GM19467 (cell line): ENCODE data around the gene HCLS1.

ENCODE experiments used
- ATAC-seq: cut with Tn5 transposase; IDR thresholded peaks from one replicate; pipeline ENCODE4 v1.9.1; 2021; ENCODE audit warnings: mild to moderate bottlenecking, moderate library complexity; ENCODE audit not compliant: unreplicated experiment

Gene HCLS1

GRCh38 chr3:121658716-121659435 is 1.8 kb downstream of the HCLS1 start:
- no peak for ATAC-seq

GRCh38 chr3:121654493-121655385 is 6.0 kb downstream of the HCLS1 start:
- ATAC-seq: no peak

- ATAC-seq: no peak
Observed at GRCh38 chr3:121651684-121652083, 9.0 kb downstream of the HCLS1 start.

- no peak for ATAC-seq
Observed at GRCh38 chr3:121649645-121650044, 11.1 kb downstream of the HCLS1 start.

- ATAC-seq: no peak
Observed at GRCh38 chr3:121648219-121648958, 12.3 kb downstream of the HCLS1 start.

GRCh38 chr3:121645054-121645453 is 15.6 kb downstream of the HCLS1 start:
- no peak for ATAC-seq

- ATAC-seq: no peak
Observed at GRCh38 chr3:121642601-121643314, 17.9 kb downstream of the HCLS1 start.

GRCh38 chr3:121641127-121641526 is 19.6 kb downstream of the HCLS1 start:
- ATAC-seq: no peak

GRCh38 chr3:121637922-121638321 is 22.8 kb downstream of the HCLS1 start:
- ATAC-seq: no peak

GRCh38 chr3:121630355-121630754 is 30.3 kb downstream of the HCLS1 start:
- ATAC-seq: no peak

- ATAC-seq: no peak
Observed at GRCh38 chr3:121629601-121630000, 31.1 kb downstream of the HCLS1 start.

GRCh38 chr3:121627622-121628021 is 33.1 kb downstream of the HCLS1 start:
- ATAC-seq: no peak

- ATAC-seq: no peak
Observed at GRCh38 chr3:121627211-121627610, 33.5 kb downstream of the HCLS1 start.

- no peak for ATAC-seq
Observed at GRCh38 chr3:121626495-121626894, 34.2 kb downstream of the HCLS1 start.

- ATAC-seq: no peak
Observed at GRCh38 chr3:121624147-121624899, 36.4 kb downstream of the HCLS1 start.

- ATAC-seq: no peak
Observed at GRCh38 chr3:121621491-121621890, 39.2 kb downstream of the HCLS1 start.

GRCh38 chr3:121619691-121620090 is 41.0 kb downstream of the HCLS1 start:
- no peak for ATAC-seq

GRCh38 chr3:121606106-121606505 is 54.6 kb downstream of the HCLS1 start:
- ATAC-seq: no peak

GRCh38 chr3:121604759-121605158 is 55.9 kb downstream of the HCLS1 start:
- no peak for ATAC-seq

- ATAC-seq: no peak
Observed at GRCh38 chr3:121601212-121601812, 59.4 kb downstream of the HCLS1 start.
